DND-41 (cell line): ENCODE data around the gene ANKS4B.

ENCODE experiments used
- ATAC-seq: fragments of 200-7000 bp; cut with Tn5 transposase; 3 replicates; pipeline ENCODE4 v1.9.1; 2021; ENCODE audit warnings: low read depth; ENCODE audit not compliant: insufficient read depth
- DNase-seq: peaks from one replicate; pipeline ENCODE4 v3.0.0-alpha.2; 2020
- H2AFZ ChIP-seq: 2 replicates; pipeline ENCODE4 v1.6.0; 2012; ENCODE audit warnings: low read depth, low read length
- H3K27ac ChIP-seq: 2 replicates; pipeline ENCODE4 v1.5.1; 2012; ENCODE audit warnings: low read length, inconsistent platforms
- H3K27me3 ChIP-seq: fragments of 200-600 bp; sonication (generic); 2 replicates; pipeline ENCODE4 v1.6.0; 2012; ENCODE audit warnings: low read length, mild to moderate bottlenecking, inconsistent platforms; ENCODE audit not compliant: insufficient read depth, poor library complexity
- H3K36me3 ChIP-seq: 2 replicates; pipeline ENCODE4 v1.5.1; 2012; ENCODE audit warnings: low read length, inconsistent platforms; ENCODE audit not compliant: insufficient read depth
- H3K4me1 ChIP-seq: 2 replicates; pipeline ENCODE4 v1.5.1; 2012; ENCODE audit warnings: mild to moderate bottlenecking, low read length; ENCODE audit not compliant: insufficient read depth
- H3K4me2 ChIP-seq: 2 replicates; pipeline ENCODE4 v1.6.0; 2012; ENCODE audit warnings: mild to moderate bottlenecking, moderate library complexity, low read length, inconsistent platforms; ENCODE audit not compliant: insufficient read depth
- H3K4me3 ChIP-seq, 2 experiments: fragments of 200-600 bp in 1 of 2; shearing (Covaris generic) in 1 of 2; 2 replicates each; pipeline ENCODE4 v1.5.1; 2012 to 2016; ENCODE audit warnings: inconsistent platforms in 2 of 2, low read length in 2 of 2, mild to moderate bottlenecking in 2 of 2, low read depth in 1 of 2, moderate library complexity in 1 of 2
- H3K79me2 ChIP-seq: 2 replicates; pipeline ENCODE4 v1.6.0; 2012; ENCODE audit warnings: low read length, inconsistent platforms; ENCODE audit not compliant: insufficient read depth
- H3K9ac ChIP-seq: 2 replicates; pipeline ENCODE4 v1.6.0; 2012; ENCODE audit warnings: low read depth, mild to moderate bottlenecking, inconsistent platforms, low read length, moderate library complexity
- H3K9me3 ChIP-seq: 2 replicates; pipeline ENCODE4 v1.5.1; 2012; ENCODE audit warnings: low read length, moderate library complexity, mild to moderate bottlenecking, inconsistent platforms; ENCODE audit not compliant: insufficient read depth, severe bottlenecking
- H4K20me1 ChIP-seq: 2 replicates; pipeline ENCODE4 v1.6.0; 2012; ENCODE audit warnings: low read length; ENCODE audit not compliant: insufficient read depth
- EZH2 ChIP-seq: IDR thresholded peaks from 3 replicates; pipeline ENCODE4 v1.6.1; 2012; ENCODE audit warnings: borderline replicate concordance, low read depth, mild to moderate bottlenecking, moderate library complexity, low read length, inconsistent platforms; ENCODE audit not compliant: severe bottlenecking
- TF ChIP-seq, protein P1 (sequence below): IDR thresholded peaks from 2 replicates; pipeline ENCODE4 v1.5.1; 2012; ENCODE audit warnings: borderline replicate concordance, low read length, moderate library complexity, mild to moderate bottlenecking; ENCODE audit not compliant: poor library complexity, severe bottlenecking; ENCODE audit errors: extremely low read depth

Gene ANKS4B

DNA sequence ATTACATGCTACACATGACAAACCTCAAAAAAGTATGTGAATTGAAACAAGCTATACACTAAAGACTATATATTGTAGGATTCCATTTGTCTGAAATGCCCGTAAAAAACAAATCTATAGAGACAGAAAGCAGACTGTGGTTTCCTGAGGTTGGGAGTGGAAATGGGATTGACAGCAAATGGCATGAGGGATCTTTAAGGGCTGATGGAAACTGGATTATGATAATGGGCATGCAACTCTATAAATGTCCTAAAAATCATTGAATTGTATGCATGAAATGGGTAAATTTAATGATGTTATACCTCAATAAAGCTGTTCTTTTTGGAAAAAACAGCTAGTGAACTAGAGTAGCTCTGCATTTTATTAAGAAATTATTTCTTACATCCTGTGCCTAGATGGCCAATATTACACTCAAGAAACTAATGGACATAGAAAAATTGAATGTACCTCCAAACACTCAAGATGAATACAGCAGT lies 416 bp upstream of the ANKS4B start:
- Histone ChIP-seq H3K4me3 (no peak overlapping the region), H3K27me3 (no peaks in the 10 kb centered on the region), H3K4me2 (no peak overlapping the region), H2AFZ (no peak overlapping the region), H3K36me3 (no peaks in the 10 kb centered on the region), H3K9me3 (no peaks in the 10 kb centered on the region), H3K27ac (no peak overlapping the region), H4K20me1 (no peaks in the 10 kb centered on the region), H3K79me2 (no peaks in the 10 kb centered on the region), H3K9ac (no peak overlapping the region), H3K4me1 (no peaks in the 10 kb centered on the region)
- ATAC-seq, result no peak
- TF ChIP-seq, protein P1, sequence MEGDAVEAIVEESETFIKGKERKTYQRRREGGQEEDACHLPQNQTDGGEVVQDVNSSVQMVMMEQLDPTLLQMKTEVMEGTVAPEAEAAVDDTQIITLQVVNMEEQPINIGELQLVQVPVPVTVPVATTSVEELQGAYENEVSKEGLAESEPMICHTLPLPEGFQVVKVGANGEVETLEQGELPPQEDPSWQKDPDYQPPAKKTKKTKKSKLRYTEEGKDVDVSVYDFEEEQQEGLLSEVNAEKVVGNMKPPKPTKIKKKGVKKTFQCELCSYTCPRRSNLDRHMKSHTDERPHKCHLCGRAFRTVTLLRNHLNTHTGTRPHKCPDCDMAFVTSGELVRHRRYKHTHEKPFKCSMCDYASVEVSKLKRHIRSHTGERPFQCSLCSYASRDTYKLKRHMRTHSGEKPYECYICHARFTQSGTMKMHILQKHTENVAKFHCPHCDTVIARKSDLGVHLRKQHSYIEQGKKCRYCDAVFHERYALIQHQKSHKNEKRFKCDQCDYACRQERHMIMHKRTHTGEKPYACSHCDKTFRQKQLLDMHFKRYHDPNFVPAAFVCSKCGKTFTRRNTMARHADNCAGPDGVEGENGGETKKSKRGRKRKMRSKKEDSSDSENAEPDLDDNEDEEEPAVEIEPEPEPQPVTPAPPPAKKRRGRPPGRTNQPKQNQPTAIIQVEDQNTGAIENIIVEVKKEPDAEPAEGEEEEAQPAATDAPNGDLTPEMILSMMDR, result no peak
- no peak for TF ChIP-seq EZH2
- no peak for DNase-seq

- TF ChIP-seq EZH2, result no peak
- TF ChIP-seq, protein P1, result no peak
- DNase-seq, result no peak
- Histone ChIP-seq H3K9ac (no peak overlapping the region), H3K4me1 (no peaks in the 10 kb centered on the region), H3K9me3 (no peaks in the 10 kb centered on the region), H2AFZ (no peak overlapping the region), H3K4me3 (no peak overlapping the region), H3K27ac (no peak overlapping the region), H3K4me2 (no peak overlapping the region), H3K79me2 (no peaks in the 10 kb centered on the region), H3K36me3 (no peaks in the 10 kb centered on the region), H3K27me3 (no peaks in the 10 kb centered on the region), H4K20me1 (no peaks in the 10 kb centered on the region)
- ATAC-seq, result no peak
Observed at GRCh38 chr16:21235199-21235585, 1.7 kb downstream of the ANKS4B start.

DNA sequence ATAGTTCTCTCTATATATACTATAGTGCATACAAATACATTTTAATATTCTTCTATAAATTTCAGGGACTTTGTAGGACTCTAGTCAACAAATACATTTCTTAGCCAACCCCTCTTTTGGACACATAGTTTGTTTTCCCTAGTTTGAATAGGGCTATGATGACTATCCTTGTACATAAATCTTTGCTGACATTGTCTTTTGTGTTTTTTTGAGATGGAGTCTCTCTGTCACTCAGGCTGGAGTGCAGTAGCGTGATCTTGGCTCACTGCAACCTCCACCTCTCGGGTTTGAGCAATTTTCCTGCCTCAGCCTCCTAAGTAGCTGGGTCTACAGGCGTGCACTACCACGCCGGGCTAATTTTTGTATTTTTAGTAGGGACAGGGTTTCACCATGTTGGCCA lies 3.3 kb downstream of the ANKS4B start:
- DNase-seq, result no peak
- Histone ChIP-seq H3K9me3 (no peaks in the 10 kb centered on the region), H3K4me2 (no peak overlapping the region), H3K27me3 (no peaks in the 10 kb centered on the region), H3K36me3 (no peaks in the 10 kb centered on the region), H3K9ac (no peak overlapping the region), H3K4me1 (no peaks in the 10 kb centered on the region), H2AFZ (no peak overlapping the region), H3K27ac (no peak overlapping the region), H4K20me1 (no peaks in the 10 kb centered on the region), H3K79me2 (no peaks in the 10 kb centered on the region), H3K4me3 (no peak overlapping the region)
- TF ChIP-seq, protein P1, result no peak
- TF ChIP-seq EZH2, result no peak
- no peak for ATAC-seq

GRCh38 chr16:21239646-21240045 lies 6.1 kb downstream of the ANKS4B start:
- no peak for DNase-seq
- no peak overlapping the region for H3K4me2 ChIP-seq
- H3K36me3 ChIP-seq, result no peaks in the 10 kb centered on the region
- H3K9me3 ChIP-seq, result no peaks in the 10 kb centered on the region
- no peak overlapping the region for H2AFZ ChIP-seq
- ATAC-seq, result no peak
- H3K9ac ChIP-seq, result no peak overlapping the region
- TF ChIP-seq, protein P1, result no peak
- no peak for TF ChIP-seq EZH2
- no peak overlapping the region for H3K4me3 ChIP-seq
- no peaks in the 10 kb centered on the region for H3K4me1 ChIP-seq
- H3K27me3 ChIP-seq, result no peaks in the 10 kb centered on the region
- no peak overlapping the region for H3K27ac ChIP-seq
- H3K79me2 ChIP-seq, result no peaks in the 10 kb centered on the region
- H4K20me1 ChIP-seq, result no peaks in the 10 kb centered on the region
